OCI-LY3 (cell line): ENCODE data around the gene PRPF40B.
A peak's percentile ranks its signal among the peaks of the same experiment; 100 is the strongest.

ENCODE experiments used
- EZH2phosphoT487 ChIP-seq: fragments of 200-600 bp; shearing (Covaris generic); IDR thresholded peaks from 2 replicates; pipeline ENCODE4 v1.6.1; 2018; ENCODE audit warnings: antibody characterized with exemption, mixed run types, low read depth
- TF ChIP-seq, protein P1 (sequence below): fragments of 200-600, 300-600 bp; sonication (generic); IDR thresholded peaks from 2 replicates; pipeline ENCODE4 v1.5.1; 2014; ENCODE audit warnings: antibody characterized with exemption, low read length, low read depth

DNA sequence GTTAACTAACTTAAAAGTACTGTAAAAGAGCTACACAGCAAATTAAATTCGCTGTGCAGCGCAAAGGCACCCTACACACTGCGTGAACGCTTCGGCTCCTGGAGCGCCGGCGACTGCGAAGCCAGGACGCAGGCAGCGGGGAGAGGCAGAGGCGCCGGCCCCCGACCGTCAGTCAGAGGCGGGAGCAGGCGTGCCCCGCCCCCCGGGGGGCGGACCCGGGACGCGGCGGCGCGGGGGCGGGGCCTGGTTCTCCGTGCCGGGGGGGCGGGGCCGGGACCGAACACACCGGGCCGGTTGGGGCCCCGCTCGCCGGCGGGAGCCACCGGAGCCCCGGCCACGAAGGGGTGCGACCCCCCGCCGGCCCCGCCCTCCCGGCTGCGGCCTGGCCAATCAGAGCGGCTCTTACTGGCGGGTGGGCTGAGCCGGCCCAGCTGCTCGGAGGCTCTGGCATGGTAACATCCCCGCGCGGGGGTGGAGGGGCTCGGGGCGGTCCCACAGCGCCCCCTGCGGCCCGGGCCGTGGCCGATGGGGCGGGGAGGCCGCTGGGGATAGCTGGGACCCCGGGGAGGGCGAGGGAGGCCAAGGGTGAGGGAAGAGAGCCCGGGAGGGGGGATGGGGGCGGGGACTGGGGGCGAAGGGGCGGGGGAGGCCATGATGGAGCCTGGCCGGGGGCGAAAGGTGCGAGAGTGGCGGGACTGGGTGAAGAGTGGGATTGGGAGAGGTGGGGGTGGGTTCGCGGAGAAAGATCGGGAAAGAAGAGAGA, at the start of gene PRPF40B:
- TF ChIP-seq, protein P1, sequence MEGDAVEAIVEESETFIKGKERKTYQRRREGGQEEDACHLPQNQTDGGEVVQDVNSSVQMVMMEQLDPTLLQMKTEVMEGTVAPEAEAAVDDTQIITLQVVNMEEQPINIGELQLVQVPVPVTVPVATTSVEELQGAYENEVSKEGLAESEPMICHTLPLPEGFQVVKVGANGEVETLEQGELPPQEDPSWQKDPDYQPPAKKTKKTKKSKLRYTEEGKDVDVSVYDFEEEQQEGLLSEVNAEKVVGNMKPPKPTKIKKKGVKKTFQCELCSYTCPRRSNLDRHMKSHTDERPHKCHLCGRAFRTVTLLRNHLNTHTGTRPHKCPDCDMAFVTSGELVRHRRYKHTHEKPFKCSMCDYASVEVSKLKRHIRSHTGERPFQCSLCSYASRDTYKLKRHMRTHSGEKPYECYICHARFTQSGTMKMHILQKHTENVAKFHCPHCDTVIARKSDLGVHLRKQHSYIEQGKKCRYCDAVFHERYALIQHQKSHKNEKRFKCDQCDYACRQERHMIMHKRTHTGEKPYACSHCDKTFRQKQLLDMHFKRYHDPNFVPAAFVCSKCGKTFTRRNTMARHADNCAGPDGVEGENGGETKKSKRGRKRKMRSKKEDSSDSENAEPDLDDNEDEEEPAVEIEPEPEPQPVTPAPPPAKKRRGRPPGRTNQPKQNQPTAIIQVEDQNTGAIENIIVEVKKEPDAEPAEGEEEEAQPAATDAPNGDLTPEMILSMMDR, result peak; percentile 51
- no peak for TF ChIP-seq EZH2phosphoT487
